Nephron (organoid): ENCODE data around the gene MICAL3.

Source experiments
- H3K27ac Mint-ChIP-seq, 3 experiments: 2 replicates each; pipeline ENCODE4 v1.8.0; 2020; ENCODE audit warnings: mixed read lengths in 3 of 3, mild to moderate bottlenecking in 2 of 3, moderate library complexity in 1 of 3
- H3K27me3 Mint-ChIP-seq: 2 replicates; pipeline ENCODE4 v1.8.0; 2021; ENCODE audit warnings: low read depth, mild to moderate bottlenecking, moderate library complexity, mixed read lengths
- H3K36me3 Mint-ChIP-seq: 2 replicates; pipeline ENCODE4 v1.8.0; 2020; ENCODE audit warnings: low read depth, mixed read lengths
- H3K4me1 Mint-ChIP-seq: 2 replicates; pipeline ENCODE4 v1.8.0; 2020; ENCODE audit warnings: mixed read lengths
- H3K4me3 Mint-ChIP-seq, 3 experiments: 2 replicates each; pipeline ENCODE4 v1.8.0; 2020; ENCODE audit warnings: mild to moderate bottlenecking in 3 of 3, mixed read lengths in 3 of 3, moderate library complexity in 2 of 3
- H3K9me3 Mint-ChIP-seq: 2 replicates; pipeline ENCODE4 v1.8.0; 2020; ENCODE audit warnings: mixed read lengths
- CTCF ChIP-seq, 3 experiments: fragments of 200-600 bp; sonication (generic); IDR thresholded peaks; one replicate each; pipeline ENCODE4 v1.5.0; 2021; ENCODE audit warnings: antibody characterized with exemption in 3 of 3; ENCODE audit not compliant: unreplicated experiment in 3 of 3

MICAL3 gene

GRCh38 chr22:17754233-17754925, 270.0 kb downstream of the MICAL3 start:
- Mint-ChIP-seq H3K27ac (no peak overlapping the region), H3K36me3 (no peaks in the 10 kb centered on the region), H3K27me3 (no peaks in the 10 kb centered on the region), H3K4me3 (no peak overlapping the region), H3K9me3 (no peaks in the 10 kb centered on the region), H3K4me1 (no peaks in the 10 kb centered on the region)
- no peak for TF ChIP-seq CTCF (IDR thresholded peaks at IDR 0.05; ENCODE audit: unreplicated experiment in 3 of 3)

DNA sequence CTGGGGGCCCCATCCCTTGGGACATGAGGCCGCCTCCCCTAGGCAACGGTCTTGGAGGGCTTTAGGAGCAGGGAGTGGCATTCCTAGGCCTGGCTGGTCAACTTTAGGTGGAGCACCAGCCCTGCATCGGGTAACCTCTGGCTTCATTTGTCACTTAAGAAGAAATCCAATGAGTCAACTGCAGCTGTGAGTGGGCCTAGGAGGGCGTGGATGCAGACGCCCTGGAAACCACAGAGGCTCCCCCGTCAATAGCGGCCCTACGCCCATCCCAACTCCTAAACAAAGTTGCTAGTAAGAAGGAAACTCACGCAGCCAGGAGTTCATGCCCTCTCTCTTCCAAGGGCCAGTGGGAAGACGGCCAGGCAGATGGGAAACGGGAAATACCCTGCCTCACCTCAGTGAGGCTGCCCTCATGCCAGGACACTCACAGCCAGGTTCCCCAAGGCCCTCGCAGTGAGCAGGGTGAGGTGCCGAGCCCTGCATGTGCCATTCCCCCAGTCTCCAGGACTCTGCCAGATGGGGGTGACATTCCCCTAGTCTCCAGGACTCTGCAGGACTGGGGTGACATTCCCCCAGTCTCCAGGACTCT, 270.9 kb downstream of the MICAL3 start:
- Mint-ChIP-seq H3K4me3 (no peak overlapping the region), H3K27ac (no peak overlapping the region), H3K27me3 (no peaks in the 10 kb centered on the region), H3K9me3 (no peaks in the 10 kb centered on the region), H3K4me1 (no peaks in the 10 kb centered on the region), H3K36me3 (no peaks in the 10 kb centered on the region)
- TF ChIP-seq CTCF (IDR thresholded peaks at IDR 0.05; ENCODE audit: unreplicated experiment in 3 of 3): no peak

DNA sequence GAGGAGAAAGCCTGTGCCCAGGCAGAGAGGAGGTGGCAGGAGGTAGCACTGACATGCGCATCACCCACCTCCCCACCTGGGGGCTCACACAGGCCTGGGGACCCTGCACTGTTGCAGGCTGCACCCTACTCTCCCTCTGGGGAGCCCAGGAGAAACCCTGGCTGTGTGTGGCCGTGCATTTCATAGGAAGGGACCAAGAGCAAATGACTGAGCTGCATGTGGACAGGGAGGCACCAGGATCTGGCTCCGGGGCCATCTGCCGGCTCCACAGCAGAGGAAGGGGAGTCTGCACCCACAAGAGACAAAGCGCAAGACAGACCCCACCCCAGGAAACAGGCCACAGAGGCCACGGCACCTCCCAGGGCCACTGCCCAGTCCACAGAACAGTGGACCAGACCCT, 272.8 kb downstream of the MICAL3 start:
- Mint-ChIP-seq H3K27ac (no peak overlapping the region), H3K4me1 (no peaks in the 10 kb centered on the region), H3K4me3 (no peak overlapping the region), H3K9me3 (no peaks in the 10 kb centered on the region), H3K27me3 (no peaks in the 10 kb centered on the region), H3K36me3 (no peaks in the 10 kb centered on the region)
- no peak for TF ChIP-seq CTCF (IDR thresholded peaks at IDR 0.05; ENCODE audit: unreplicated experiment in 3 of 3)

DNA sequence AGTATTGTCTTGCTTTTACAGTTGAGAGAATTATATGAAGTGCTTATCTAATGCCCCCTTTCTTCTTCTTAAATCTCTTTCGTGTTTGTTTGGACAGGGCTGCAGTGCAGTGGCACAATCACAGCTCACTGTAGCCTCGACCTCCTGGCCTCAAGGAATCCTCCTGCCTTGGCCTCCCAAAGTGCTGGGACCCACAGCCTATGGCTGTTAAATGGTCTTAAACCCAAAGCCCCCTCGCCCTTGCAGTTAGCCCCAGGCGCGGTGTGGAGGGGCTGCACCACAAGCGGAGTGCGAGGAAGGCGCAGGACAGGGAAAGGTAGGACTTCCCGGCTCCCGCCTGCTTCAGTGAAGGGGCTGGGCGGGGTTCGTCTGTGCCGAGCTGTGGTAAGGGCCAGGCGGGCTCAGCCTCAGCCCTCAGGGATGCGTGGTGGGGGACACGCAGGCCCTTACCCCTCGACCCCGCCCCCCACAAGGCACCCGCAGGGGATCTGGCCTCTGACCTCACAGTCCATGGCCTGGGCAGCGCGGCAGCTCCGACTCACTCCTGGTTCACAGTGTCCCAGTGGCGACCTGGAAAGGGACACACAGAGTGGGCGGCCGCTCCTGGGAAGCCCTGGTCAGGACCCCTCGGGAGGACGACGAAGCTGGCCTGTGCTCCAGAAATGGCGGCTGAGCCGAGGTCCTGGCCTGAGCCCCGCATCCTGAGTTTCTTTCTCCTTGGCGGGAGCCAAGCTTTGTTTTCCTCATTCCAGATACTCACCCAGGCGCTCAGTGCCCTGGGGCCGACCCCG, 274.6 kb downstream of the MICAL3 start:
- Mint-ChIP-seq H3K27ac (no peak overlapping the region), H3K4me1 (no peaks in the 10 kb centered on the region), H3K4me3 (no peak overlapping the region), H3K9me3 (no peaks in the 10 kb centered on the region), H3K27me3 (no peaks in the 10 kb centered on the region), H3K36me3 (no peaks in the 10 kb centered on the region)
- no peak for TF ChIP-seq CTCF (IDR thresholded peaks at IDR 0.05; ENCODE audit: unreplicated experiment in 3 of 3)

GRCh38 chr22:17748555-17749353, 275.6 kb downstream of the MICAL3 start:
- no peaks in the 10 kb centered on the region for H3K4me1 Mint-ChIP-seq
- no peaks in the 10 kb centered on the region for H3K9me3 Mint-ChIP-seq
- H3K27ac Mint-ChIP-seq: no peak overlapping the region
- peak in 2 of 3 experiments; percentile 23 to 29 for TF ChIP-seq CTCF (IDR thresholded peaks at IDR 0.05; ENCODE audit: unreplicated experiment in 3 of 3)
- no peaks in the 10 kb centered on the region for H3K36me3 Mint-ChIP-seq
- no peaks in the 10 kb centered on the region for H3K27me3 Mint-ChIP-seq
- H3K4me3 Mint-ChIP-seq: no peak overlapping the region
